Left cardiac atrium (tissue), 4 donors: Measurements from ENCODE around the gene STXBP3. TPM values are rescaled to one million over a fixed set of nuclear protein-coding genes. Genes with fewer than 3 reads are reported as not detected.

ENCODE experiments used
- ATAC-seq, 2 donors: fragments of 200-7000 bp; cut with Tn5 transposase; one replicate each; pipeline ENCODE4 v1.9.1; 2020; ENCODE audit warnings: mild to moderate bottlenecking in 2 of 2, moderate library complexity in 2 of 2
- DNase-seq: peaks from one replicate; pipeline ENCODE4 v3.0.0-alpha.2; 2020
- intact Hi-C, 2 donors: fragments of 100-400 bp; cut with DNase I; formaldehyde crosslinking; loops; one replicate each; pipeline versions ENCODE4 v1.14.1 to v1.15.1; 2022 to 2023
- total RNA-seq, 2 donors: library from RNA; stranded (reverse); fragmentation: NEBNext Ultra II Directional; extraction: Animal tissue kit (Norgen Biotek cat#: 25700); gene quantifications; one replicate each; pipeline ENCODE4 v1.2.1, GENCODE V29; 2021
- donor health status: DM: no; HTN: yes; CAD: no.
- donor health status: DM: no; HTN: yes; CAD: no; lungs with severe emphysema.
- donor health status: DM: yes; HTN: yes; CAD: no.
- donor health status: Dilated cardiomyopathy.

STXBP3 gene
- total RNA-seq, 2 donors from 2014 or later, result 27.7 to 30.4 TPM

DNA sequence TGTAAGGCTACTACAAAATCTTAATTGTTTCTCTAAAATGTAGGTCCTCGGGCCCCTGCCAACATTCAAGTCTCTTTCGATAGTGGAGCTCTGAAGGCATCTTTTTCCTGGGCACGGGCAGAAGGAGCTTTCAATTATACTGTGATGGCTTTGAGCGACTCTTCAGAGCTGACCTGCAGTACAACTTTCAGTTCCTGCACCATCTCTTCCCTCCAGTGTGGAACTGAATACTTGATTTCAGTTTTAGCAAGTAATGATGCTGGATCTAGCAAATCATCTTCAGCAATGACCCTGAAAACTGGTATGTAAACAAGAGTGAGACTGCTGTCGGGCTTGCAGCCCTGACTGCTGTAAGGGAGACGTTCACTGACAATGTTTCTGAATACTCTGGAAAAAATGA lies 24.2 kb upstream of the STXBP3 start:
- no peak for DNase-seq
- ATAC-seq, result no peak
- intact Hi-C loops, result no loop called here

DNA sequence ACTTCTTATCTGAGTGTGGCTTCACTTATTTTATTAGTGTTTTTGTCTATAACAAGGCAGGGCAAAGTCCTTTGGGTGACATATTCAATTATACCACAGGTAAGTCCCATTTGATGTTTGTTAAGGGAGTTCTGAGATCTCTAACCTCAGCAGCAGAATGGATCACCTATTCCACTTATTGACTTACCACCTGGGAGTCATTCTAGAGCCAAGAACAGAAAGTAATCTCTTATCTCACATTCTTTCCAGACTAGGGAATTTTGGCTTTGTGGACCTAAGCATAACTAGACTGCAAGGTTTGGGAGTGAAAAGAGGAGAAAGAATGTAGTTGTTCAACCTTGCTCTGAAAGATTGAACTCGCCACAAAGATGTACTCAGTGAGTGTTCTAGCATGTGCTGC lies 20.6 kb upstream of the STXBP3 start:
- no peak for DNase-seq
- no peak for ATAC-seq
- intact Hi-C loops, result no loop called here

- intact Hi-C loops, result no loop called here
- no peak for DNase-seq
- ATAC-seq, result no peak
These were observed 18.0 kb upstream of the STXBP3 start for GRCh38 chr1:108728327-108728923.

DNA sequence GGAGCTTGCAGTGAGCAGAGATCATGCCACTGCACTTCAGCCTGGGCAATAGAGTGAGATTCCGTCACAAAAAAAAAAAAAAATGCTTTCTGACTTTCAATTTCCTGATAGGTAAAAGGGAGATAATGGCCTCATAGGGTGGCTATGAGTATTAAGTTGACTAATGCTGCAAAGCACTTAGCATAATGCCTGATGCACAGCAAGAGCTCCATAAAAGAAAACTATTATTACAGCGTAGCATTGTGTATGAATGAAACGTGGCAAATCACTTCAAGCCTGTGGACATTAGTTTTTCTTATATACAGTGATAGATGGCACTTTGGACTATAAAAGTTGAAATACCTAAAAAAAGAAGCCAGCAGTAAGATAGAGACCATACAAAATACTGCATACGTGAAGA lies 17.0 kb upstream of the STXBP3 start:
- ATAC-seq, result no peak
- intact Hi-C loops, result no loop called here

DNA sequence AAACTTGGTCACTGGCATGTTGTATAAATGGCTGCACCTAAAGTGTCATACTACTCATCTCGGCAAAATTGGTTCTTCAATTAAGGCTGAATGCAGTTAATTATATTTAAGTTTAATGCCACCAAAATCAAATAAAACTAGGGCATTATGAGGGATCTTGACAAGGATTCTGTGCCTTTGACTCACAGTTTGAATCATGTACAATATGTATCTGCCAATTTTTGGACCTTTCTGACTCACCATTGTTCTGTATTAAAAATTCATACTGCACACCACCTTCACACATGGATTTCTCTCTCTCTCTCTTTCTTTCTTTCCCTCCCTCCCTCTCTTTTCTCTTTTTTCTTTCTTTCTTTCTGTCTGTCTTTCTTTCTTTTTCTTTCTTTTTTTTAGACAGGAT lies 14.1 kb upstream of the STXBP3 start:
- intact Hi-C loops, result no loop called here
- DNase-seq (no peak), ATAC-seq (no peak)

More for the DNA sequence above, 17.0 kb upstream of the STXBP3 start:
- no peak for DNase-seq

DNA sequence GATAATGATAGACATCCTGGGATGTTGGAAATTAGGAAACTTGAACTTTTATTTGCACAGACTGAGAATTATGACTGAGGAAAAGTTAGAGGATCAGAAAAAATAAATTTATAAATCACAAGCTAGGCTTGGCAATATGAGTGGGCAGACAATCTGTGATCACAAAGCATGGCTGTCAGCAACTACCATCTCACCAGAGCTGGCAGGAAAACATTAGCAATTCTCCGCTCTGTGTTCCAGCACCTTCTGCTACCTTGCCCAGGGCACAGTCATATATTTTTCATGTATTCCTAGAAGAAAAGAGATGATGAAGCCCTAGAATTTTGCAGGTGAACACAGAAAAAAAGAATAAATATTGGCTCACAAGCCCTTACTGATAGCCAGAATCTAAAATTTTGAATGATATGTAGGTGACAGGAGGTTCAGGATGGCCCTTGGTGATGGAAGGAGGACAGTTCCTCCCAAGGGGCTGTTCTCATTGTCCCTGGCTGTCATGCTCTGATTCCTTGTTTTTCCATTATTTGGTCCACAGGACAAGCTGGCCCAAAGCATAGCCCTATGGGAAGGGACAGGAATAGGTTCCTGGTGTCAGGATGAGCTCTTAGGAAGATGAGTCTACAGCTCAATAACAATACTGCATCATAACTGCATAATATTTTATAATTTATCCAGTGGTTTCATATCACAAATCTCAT lies 12.2 kb upstream of the STXBP3 start:
- ATAC-seq, result no peak
- intact Hi-C loops, result no loop called here
- DNase-seq, result no peak

DNA sequence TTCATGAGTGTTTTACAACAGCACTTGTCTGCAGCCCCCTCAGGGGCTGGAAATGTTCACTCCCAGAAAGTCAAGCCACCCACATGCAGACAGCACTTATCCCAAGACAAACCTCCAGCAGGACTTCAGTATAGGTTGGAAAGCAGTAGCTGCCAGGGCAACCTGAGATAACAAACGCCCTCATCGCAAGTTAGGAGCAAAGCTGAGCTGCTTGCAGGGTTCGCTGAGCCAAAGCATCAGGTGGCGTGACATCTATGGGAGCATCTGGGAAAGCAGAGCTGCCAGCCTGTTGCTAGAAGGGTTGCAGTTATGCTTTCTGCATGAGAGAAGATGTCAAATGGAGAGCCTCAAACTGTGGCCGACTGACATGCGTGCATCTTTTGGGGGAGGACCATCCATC lies 4.2 kb upstream of the STXBP3 start:
- DNase-seq, result no peak
- ATAC-seq, result no peak
- intact Hi-C loops, result no loop called here

DNA sequence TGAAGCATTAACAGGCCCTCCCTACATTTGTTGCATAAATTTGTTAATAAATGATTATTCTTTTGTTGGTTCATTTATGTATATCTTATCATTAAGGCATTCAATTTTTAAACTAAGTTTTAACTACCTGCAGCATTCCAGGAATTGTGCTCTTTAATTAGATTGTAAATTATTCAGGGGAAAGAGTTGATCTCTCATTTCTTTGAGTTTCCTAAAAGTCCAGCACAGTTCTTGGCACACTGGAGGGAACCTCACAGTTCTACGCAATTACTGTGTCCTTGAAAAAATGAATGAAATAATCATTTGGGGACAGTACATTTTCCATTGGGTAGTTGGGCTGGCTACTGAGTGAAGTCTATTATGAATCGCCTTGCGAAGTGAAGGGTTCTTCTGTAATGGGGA lies 493 bp upstream of the STXBP3 start:
- intact Hi-C loops, result loop anchor here in 1 of 2 donors (5.0 kb wide), 1 partner anchor 54 kb away; the partner anchor contains the start of gene PRPF38B
- ATAC-seq (no peak), DNase-seq (no peak)

DNA sequence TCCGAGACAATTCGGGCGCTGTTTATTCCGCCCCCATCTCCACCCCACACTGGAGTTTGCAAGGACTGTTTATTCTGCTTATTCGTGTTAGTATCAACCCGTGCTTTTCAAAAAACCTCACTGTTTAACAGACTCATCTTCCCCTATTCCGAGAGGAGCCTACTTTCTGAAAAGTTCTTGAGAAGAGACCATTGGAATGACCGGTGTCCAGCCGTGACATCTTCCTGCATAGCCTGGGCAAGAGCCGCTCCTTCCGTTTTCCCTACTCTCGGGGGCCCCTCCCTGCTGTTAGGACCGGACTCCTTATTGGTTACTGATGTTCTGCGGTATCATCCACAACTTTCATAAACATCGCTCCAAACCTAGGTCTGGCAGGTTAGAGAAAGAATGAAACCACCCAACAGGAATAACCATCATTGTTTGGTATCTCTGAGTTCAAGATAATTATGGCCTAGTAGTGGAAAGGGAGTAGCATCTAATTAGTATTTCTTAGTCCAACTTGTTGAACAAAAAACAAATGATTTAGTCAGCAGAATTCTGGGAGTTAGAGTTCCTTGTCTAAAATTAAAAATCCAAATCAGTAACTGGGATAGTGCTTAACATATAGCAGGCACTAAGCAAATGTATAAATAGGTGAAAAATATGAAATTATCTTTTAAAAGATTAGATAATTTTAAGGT lies 837 bp downstream of the STXBP3 start:
- DNase-seq (peak; percentile 86), ATAC-seq (peak; percentile 82 to 93)
- intact Hi-C loops, result loop anchor here in 1 of 2 donors (5.0 kb wide), 1 partner anchor 55 kb away; the partner anchor contains the start of gene PRPF38B

GRCh38 chr1:108747898-108748297 lies 1.4 kb downstream of the STXBP3 start:
- intact Hi-C loops, result loop anchor here in 1 of 2 donors (5.0 kb wide), 1 partner anchor 56 kb away; the partner anchor contains the start of gene PRPF38B
- ATAC-seq, result no peak
- DNase-seq, result no peak

- DNase-seq (no peak), ATAC-seq (no peak)
- intact Hi-C loops, result loop anchor here in 1 of 2 donors (5.0 kb wide), 1 partner anchor 57 kb away; the partner anchor contains the start of gene PRPF38B
These were observed 2.6 kb downstream of the STXBP3 start for GRCh38 chr1:108749081-108749480.

GRCh38 chr1:108750476-108751181 lies 4.2 kb downstream of the STXBP3 start:
- ATAC-seq (no peak), DNase-seq (no peak)
- intact Hi-C loops, result no loop called here

GRCh38 chr1:108753363-108753762 lies 6.9 kb downstream of the STXBP3 start:
- DNase-seq (no peak), ATAC-seq (no peak)
- intact Hi-C loops, result no loop called here

GRCh38 chr1:108758796-108759195 lies 12.3 kb downstream of the STXBP3 start:
- intact Hi-C loops, result no loop called here
- DNase-seq, result no peak

DNA sequence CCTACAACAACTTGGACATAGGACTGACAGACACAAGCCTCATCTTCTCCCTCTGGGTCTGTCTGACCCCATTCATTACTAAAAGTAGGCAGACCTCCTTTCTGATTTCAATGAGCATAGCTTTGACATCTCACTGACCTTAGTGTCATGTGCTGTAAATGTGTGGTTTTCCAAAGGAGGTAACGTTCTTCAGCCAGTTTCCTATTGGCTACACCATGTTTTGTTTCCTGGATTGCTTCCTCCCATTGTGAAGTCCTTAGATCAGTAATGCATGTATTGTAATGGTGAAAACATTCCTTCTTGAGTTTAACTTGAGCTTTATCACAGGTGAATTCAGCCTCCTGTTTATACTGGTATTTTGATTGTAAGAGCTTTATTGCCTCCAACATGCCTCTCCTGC lies 20.6 kb downstream of the STXBP3 start:
- intact Hi-C loops, result no loop called here
- DNase-seq (no peak), ATAC-seq (no peak)

More at GRCh38 chr1:108758796-108759195, 12.3 kb downstream of the STXBP3 start:
- ATAC-seq, result no peak

GRCh38 chr1:108767708-108768107 lies 21.2 kb downstream of the STXBP3 start:
- ATAC-seq, result no peak
- no peak for DNase-seq
- intact Hi-C loops, result no loop called here

GRCh38 chr1:108777839-108778238 lies 31.4 kb downstream of the STXBP3 start:
- DNase-seq (no peak), ATAC-seq (no peak)
- intact Hi-C loops, result no loop called here

DNA sequence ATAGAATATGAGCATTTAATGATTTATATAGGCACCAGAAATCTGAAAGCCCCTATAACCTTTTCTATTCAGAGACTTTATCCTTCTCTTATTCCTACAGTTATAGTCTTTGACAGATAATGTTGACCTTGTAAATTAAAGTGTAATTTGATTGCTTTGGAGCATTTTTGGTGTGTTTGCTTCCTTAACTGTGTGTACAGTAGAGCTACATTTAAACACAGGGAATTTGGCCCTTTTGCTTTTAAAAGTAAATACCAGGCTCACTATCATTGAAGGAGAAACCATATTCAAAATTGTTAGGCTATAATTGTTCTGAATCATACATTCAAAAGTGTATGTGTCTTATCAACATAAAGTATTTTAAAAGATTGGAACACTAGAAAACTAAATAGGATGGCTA lies 33.0 kb downstream of the STXBP3 start:
- DNase-seq, result no peak
- intact Hi-C loops, result no loop called here
- ATAC-seq, result no peak

DNA sequence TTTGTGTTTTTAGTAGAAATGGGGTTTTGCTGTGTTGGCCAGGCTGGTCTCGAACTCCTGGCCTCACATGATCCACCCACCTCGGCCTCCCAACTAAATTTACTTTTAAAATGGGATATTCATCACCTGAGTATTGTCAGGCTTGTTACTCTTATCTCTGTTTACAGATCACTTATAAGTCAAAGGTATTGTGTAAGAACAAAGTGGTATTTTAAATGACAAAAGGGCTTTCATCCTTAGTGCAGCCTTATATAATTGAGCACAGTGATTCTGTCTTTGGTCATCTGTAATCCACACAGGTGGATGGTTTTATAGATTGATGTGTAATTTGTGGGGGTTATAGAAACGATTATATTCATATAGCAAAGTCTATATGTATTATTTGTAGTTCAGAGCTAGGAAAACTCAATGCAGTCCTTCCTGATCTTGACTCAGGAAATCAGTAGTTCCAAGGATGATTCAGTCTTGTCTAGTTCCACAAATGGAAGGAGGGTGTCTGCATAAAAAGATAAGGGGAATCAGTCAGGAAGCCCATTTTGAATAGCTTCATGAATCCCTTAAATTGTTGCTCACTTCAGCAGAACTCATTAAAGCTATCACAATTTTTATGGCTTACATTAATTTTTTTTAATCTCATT lies 34.6 kb downstream of the STXBP3 start:
- ATAC-seq (no peak), DNase-seq (no peak)

More for the DNA sequence above, 34.6 kb downstream of the STXBP3 start:
- intact Hi-C loops, result no loop called here
